AG10803 (cell line): ENCODE data around the gene WFDC5.
A peak's percentile ranks its signal among the peaks of the same experiment; 100 is the strongest.

Experiments
- DNase-seq: peaks from one replicate; pipeline ENCODE4 v3.0.0; 2010; ENCODE audit warnings: low read depth
- H3K4me3 ChIP-seq: 2 replicates; pipeline ENCODE4 v1.5.1; 2011; ENCODE audit warnings: mild to moderate bottlenecking, low read length, control low read depth
- CTCF ChIP-seq: conservative IDR thresholded peaks from 2 replicates; pipeline ENCODE4 v1.5.1; 2011; ENCODE audit warnings: mild to moderate bottlenecking, low read length, control low read depth, inconsistent platforms

WFDC5 gene

GRCh38 chr20:45090481-45090880 is 24.5 kb downstream of the WFDC5 start:
- peak; percentile 74 for DNase-seq
- no peak overlapping the region for H3K4me3 ChIP-seq
- no peak for TF ChIP-seq CTCF

GRCh38 chr20:45088247-45088646 is 26.7 kb downstream of the WFDC5 start:
- no peak for TF ChIP-seq CTCF
- peak; percentile 93 for DNase-seq
- no peak overlapping the region for H3K4me3 ChIP-seq

- H3K4me3 ChIP-seq, result no peak overlapping the region
- no peak for TF ChIP-seq CTCF
- DNase-seq, result peak; percentile 82
Measured at GRCh38 chr20:45087814-45088213, 27.2 kb downstream of the WFDC5 start.

GRCh38 chr20:45087097-45087790 is 27.7 kb downstream of the WFDC5 start:
- no peak overlapping the region for H3K4me3 ChIP-seq
- TF ChIP-seq CTCF, result no peak
- DNase-seq, result no peak

GRCh38 chr20:45085867-45086266 is 29.1 kb downstream of the WFDC5 start:
- DNase-seq, result no peak
- H3K4me3 ChIP-seq, result no peak overlapping the region
- TF ChIP-seq CTCF, result no peak

GRCh38 chr20:45085289-45085688 is 29.7 kb downstream of the WFDC5 start:
- TF ChIP-seq CTCF, result no peak
- no peak for DNase-seq
- no peak overlapping the region for H3K4me3 ChIP-seq

GRCh38 chr20:45083127-45083526 is 31.8 kb downstream of the WFDC5 start:
- DNase-seq, result no peak
- no peak overlapping the region for H3K4me3 ChIP-seq
- TF ChIP-seq CTCF, result no peak
